Fibroblast of the aortic adventitia (primary cell): ENCODE data around the gene C20orf96. TPM values are rescaled to one million over a fixed set of nuclear protein-coding genes. Genes with fewer than 3 reads are reported as not detected.

Experiments used
- DNase-seq: peaks from one replicate; pipeline ENCODE4 v3.0.0-alpha.2; 2010; ENCODE audit warnings: low read depth
- H3K4me3 ChIP-seq: 2 replicates; pipeline ENCODE4 v1.5.1; 2011; ENCODE audit warnings: low read depth, mild to moderate bottlenecking, control low read depth, low read length, moderate library complexity
- total RNA-seq: library from RNA; depleted of rRNA; stranded (reverse); fragments of >200 nt; gene quantifications from 2 replicates; pipeline ENCODE4 v1.2.3, GENCODE V29; 2012; ENCODE audit warnings: low replicate concordance
- TF ChIP-seq, protein P1 (sequence below): IDR thresholded peaks from 2 replicates; pipeline ENCODE4 v1.5.1; 2011; ENCODE audit warnings: mild to moderate bottlenecking, low read length, control low read depth, inconsistent platforms; ENCODE audit not compliant: insufficient read depth

C20orf96 gene
- total RNA-seq, 1 donor, result 2.4 TPM

DNA sequence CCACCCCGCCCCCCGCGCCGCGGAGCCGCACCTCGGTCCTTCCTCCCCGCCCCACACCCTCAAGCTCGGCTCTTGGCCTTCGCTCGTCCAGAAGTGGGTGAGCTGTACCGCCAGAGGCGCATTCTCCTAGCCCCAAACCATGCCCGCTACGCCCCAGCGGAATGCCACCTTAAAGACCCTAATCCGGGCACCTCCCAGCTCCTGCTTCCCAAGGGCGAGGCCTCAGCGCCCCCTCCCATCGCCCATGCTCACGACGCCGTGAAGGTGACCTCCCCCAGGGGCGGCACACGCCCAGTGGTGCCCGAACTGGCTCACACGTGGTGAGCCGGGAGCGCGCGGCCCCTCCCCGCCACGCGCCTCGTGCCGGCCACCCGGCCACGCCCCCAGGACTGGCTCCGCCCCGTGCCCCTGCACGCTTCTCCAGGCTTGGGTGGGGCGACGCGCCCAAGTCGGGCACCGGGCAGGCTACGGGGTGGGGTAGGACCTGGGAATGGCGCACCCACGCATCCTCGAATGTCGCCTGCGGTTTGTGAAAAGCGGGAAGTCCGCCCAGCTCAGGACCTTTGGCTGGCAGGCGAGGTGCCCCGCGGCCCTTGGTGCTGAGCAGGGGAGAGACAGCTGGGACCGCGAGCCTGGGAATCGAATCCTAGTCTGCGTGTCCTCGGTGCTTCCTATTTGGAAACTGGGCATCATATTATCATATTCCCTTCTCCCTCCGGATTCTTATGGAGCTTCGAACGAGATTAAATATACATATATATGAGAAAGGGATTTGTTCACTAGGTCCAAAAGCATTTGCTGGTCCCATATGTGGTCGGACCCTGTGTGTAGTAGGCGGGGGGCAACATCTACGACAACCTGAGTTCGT, 33.9 kb upstream of the C20orf96 start:
- DNase-seq, result peak; percentile 72
- TF ChIP-seq, protein P1, sequence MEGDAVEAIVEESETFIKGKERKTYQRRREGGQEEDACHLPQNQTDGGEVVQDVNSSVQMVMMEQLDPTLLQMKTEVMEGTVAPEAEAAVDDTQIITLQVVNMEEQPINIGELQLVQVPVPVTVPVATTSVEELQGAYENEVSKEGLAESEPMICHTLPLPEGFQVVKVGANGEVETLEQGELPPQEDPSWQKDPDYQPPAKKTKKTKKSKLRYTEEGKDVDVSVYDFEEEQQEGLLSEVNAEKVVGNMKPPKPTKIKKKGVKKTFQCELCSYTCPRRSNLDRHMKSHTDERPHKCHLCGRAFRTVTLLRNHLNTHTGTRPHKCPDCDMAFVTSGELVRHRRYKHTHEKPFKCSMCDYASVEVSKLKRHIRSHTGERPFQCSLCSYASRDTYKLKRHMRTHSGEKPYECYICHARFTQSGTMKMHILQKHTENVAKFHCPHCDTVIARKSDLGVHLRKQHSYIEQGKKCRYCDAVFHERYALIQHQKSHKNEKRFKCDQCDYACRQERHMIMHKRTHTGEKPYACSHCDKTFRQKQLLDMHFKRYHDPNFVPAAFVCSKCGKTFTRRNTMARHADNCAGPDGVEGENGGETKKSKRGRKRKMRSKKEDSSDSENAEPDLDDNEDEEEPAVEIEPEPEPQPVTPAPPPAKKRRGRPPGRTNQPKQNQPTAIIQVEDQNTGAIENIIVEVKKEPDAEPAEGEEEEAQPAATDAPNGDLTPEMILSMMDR, result peak; percentile 63
- peak overlapping the region; percentile 89 for H3K4me3 ChIP-seq

DNA sequence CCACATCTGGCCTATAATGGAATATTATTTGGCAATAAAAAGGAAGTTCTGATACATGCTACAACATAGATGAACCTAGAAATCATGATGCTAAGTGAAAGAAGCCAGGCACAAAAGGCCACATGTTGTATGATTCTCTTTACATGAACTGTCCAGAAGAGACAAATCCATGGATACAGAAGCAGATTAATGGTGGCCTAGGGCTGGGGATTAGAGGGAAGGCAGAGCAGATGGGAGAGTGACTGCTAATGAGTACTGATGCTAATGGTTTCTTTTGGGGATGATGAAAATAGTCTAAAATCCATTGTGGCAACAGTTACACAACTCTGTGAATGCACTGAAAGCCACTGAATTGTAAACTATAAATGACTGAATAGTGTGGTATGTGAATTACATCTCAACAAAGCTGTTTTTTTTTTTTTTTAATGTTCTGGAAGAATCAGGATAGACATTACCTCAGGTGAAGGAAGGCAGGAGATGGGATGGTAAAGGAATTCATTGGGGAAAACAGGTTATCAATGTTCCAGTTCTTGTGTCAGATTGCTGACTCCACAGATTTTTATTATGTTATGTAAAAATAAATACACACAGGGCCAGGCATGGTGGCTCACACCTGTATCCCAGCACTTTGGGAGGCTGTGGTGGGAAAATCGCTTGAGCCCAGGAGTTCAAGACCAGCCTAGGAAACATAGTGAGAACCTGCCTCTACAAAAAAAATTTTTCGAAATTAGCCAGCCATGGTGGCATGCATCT, 25.9 kb upstream of the C20orf96 start:
- TF ChIP-seq, protein P1, result no peak
- DNase-seq, result no peak
- H3K4me3 ChIP-seq, result no peak overlapping the region

DNA sequence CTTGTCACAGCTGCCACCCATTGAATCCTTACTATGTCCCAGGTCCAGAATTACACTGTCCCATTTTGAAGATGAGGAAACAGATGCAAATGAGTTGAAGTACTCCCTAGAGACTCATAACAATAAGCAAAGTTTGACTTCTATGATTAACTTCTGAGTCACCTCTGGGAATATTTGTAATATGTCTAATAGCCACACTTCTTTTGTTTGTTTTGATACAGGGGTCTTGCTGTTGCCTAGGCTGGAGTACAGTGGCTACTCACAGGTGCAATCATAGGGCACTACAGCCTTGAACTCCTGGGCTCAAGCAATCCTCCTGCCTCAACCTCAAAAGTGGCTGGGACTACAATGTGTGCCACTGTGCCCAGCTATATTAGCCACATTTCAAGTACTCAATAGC, 23.4 kb upstream of the C20orf96 start:
- DNase-seq, result peak; percentile 37
- TF ChIP-seq, protein P1, result no peak
- H3K4me3 ChIP-seq, result no peak overlapping the region

DNA sequence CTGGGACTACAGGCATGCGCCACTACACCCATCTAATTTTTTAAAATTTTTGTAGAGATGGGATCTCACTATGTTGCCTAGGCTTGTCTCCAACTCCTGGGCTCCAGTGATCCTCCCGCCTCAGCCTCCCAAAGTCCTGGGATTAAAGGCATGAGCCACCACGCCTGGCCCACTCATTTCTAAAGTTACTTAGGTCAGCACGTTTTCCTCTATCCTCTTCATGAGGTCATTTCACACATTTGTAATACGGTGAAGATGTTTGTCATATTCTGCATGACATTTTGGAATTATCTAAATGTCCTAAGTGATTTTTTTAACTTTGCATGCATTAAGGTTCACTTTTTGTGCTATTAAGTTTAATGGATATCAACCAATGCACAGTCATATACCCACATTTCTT, 22.9 kb upstream of the C20orf96 start:
- no peak overlapping the region for H3K4me3 ChIP-seq
- TF ChIP-seq, protein P1, result no peak
- DNase-seq, result no peak

DNA sequence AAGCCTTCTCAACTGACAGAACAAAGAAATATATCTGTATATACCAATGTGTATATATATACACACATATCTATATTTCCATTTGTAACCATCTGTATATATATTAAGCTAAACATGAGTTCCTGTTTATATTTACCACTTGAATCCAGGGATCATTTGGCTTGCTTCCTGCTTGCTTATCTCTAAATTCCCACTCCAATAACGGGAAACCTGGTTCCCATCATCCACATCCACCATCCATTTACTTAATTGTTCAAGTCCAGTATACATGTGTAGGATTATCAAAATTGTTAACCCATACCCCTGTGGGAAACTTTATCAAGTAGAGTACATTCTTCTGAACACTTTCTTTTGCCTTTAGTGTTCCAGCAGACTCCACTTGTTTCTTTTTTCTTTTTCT, 22.3 kb upstream of the C20orf96 start:
- DNase-seq, result no peak
- TF ChIP-seq, protein P1, result no peak
- H3K4me3 ChIP-seq, result no peak overlapping the region

DNA sequence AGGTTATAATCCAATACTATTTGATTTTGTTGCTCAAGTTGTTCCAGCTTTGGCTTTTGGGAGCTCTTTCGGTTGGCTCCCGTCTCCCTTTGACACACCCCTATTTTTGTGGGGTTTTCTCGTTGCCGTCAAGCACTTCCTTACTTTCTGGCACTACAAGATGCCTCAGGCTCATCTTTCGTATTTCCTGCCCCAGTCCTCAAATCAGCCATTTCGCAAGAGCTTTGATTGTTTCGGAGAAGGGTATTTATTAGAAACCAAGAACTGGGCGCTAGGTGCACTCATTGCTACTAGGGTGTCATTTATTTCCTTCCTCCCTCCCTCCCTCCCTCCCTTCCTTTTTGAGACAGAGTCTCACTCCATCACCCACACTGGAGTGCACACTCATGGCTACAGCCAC, 21.5 kb upstream of the C20orf96 start:
- TF ChIP-seq, protein P1, result no peak
- DNase-seq, result no peak
- no peak overlapping the region for H3K4me3 ChIP-seq
